ENCODE measurements around the gene OPN1MW.
"Not testable (repeated sequence)": the region's sequence is repeated elsewhere in the genome, so short reads cannot be mapped to it uniquely, and the experiment has no call there.

DNA sequence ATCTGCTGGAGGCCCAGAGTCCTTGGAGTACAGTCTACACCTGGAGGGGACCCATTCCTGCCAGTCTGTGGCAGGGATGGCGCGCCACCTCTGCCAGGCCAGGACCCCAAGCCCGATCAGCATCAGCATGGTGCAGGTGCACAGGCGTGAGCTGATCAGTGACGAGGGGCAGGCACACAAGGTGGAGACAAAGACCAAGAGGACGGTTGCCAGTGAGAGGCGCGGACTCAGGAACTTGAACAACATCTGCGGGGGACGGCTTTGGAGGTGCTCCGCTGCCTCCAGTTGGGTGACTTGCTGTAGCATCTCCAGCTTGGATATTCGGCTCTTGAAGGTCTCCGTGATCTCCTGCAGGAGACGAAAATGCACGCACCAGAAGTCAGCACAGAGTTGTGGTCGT, 51.2 kb downstream of the OPN1MW start:
- TF ChIP-seq, protein P1, sequence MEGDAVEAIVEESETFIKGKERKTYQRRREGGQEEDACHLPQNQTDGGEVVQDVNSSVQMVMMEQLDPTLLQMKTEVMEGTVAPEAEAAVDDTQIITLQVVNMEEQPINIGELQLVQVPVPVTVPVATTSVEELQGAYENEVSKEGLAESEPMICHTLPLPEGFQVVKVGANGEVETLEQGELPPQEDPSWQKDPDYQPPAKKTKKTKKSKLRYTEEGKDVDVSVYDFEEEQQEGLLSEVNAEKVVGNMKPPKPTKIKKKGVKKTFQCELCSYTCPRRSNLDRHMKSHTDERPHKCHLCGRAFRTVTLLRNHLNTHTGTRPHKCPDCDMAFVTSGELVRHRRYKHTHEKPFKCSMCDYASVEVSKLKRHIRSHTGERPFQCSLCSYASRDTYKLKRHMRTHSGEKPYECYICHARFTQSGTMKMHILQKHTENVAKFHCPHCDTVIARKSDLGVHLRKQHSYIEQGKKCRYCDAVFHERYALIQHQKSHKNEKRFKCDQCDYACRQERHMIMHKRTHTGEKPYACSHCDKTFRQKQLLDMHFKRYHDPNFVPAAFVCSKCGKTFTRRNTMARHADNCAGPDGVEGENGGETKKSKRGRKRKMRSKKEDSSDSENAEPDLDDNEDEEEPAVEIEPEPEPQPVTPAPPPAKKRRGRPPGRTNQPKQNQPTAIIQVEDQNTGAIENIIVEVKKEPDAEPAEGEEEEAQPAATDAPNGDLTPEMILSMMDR (IDR thresholded peaks at IDR 0.05; ENCODE audit: low read depth, low read length) = not testable (repeated sequence)
- TF ChIP-seq EZH2phosphoT487 (IDR thresholded peaks at IDR 0.05; ENCODE audit: low read depth) = not testable (repeated sequence)
